GM12878 (cell line): ENCODE data around the gene LDLRAD4. TPM values are rescaled to one million over a fixed set of nuclear protein-coding genes. Genes with fewer than 3 reads are reported as not detected.

Experiments used
- ATAC-seq: fragments of 200-7000 bp; cut with Tn5 transposase; 3 replicates; pipeline ENCODE4 v1.9.1; 2020; ENCODE audit warnings: mild to moderate bottlenecking, moderate library complexity
- BruUV-seq: library from RNA; stranded (reverse); fragments of 400-500 nt; replicated peaks from 2 replicates; lab custom pipeline; 2021; lab: Mats Ljungman, UMichigan
- CTCF ChIA-PET: fragments of 300-600 bp; sonication (Branson Sonifier 250); formaldehyde crosslinking; extraction: SDS; loops from one replicate; lab custom pipeline; 2021; ENCODE audit warnings: inconsistent platforms; lab: Yijun Ruan, JAX
- POLR2A ChIA-PET: fragments of 350-600 bp; formaldehyde crosslinking; extraction: SDS; loops from one replicate; lab custom pipeline; 2021; ENCODE audit warnings: inconsistent platforms; lab: Charles Lee
- RAD21 ChIA-PET: fragments of 300-600 bp; sonication (Branson Sonifier 250); formaldehyde crosslinking; loops from one replicate; lab custom pipeline; 2023; ENCODE audit warnings: antibody characterized with exemption; ENCODE audit not compliant: unreplicated experiment; lab: Charles Lee
- SMC1A ChIA-PET: fragments of 300-600 bp; sonication (Branson Sonifier 250); formaldehyde crosslinking; loops from one replicate; lab custom pipeline; 2023; ENCODE audit not compliant: unreplicated experiment, uncharacterized antibody; lab: Charles Lee
- DNase-seq: peaks from one replicate; pipeline ENCODE4 v3.0.0-alpha.2; 2011; ENCODE audit warnings: low read depth, low spot score
- FAIRE-seq: peaks from 3 replicates; lab custom pipeline; 2011; peaks lifted over from hg19 to GRCh38; lab: Jason Lieb, UNC
- H2AFZ ChIP-seq: 2 replicates; pipeline ENCODE4 v1.6.0; 2011; ENCODE audit warnings: low read depth, low read length, control low read depth; ENCODE audit not compliant: control insufficient read depth
- H3K27ac ChIP-seq: 2 replicates; pipeline ENCODE4 v1.5.1; 2011; ENCODE audit warnings: control low read depth; ENCODE audit not compliant: control insufficient read depth, insufficient read depth
- H3K27me3 ChIP-seq, 2 experiments: replicated peaks in 1 of 2; 2 replicates each; pipeline versions ENCODE4 v1.6.0 to v1.6.1; 2011; ENCODE audit warnings: low read length in 1 of 2; ENCODE audit not compliant: control insufficient read depth in 2 of 2, insufficient read depth in 2 of 2
- H3K36me3 ChIP-seq, 2 experiments: 2 replicates each; pipeline ENCODE4 v1.5.1; 2011; ENCODE audit warnings: low read length in 1 of 2; ENCODE audit not compliant: control insufficient read depth in 2 of 2, insufficient read depth in 2 of 2
- H3K4me1 ChIP-seq: 2 replicates; pipeline ENCODE4 v1.6.1; 2011; ENCODE audit warnings: mild to moderate bottlenecking, low read length, moderate library complexity, mixed read lengths; ENCODE audit not compliant: control insufficient read depth, insufficient read depth
- H3K4me2 ChIP-seq: 2 replicates; pipeline ENCODE4 v1.6.0; 2011; ENCODE audit warnings: control low read depth; ENCODE audit not compliant: control insufficient read depth, insufficient read depth
- H3K4me3 ChIP-seq: fragments of 200-600 bp; sonication (generic); 2 replicates; pipeline ENCODE4 v1.5.1; 2016
- H3K79me2 ChIP-seq: 2 replicates; pipeline ENCODE4 v1.6.0; 2011; ENCODE audit warnings: low read length; ENCODE audit not compliant: control insufficient read depth, insufficient read depth
- H3K9ac ChIP-seq: 2 replicates; pipeline ENCODE4 v1.8.0; 2011; ENCODE audit warnings: low read length, control low read depth, mixed read lengths; ENCODE audit not compliant: control insufficient read depth, insufficient read depth
- H3K9me3 ChIP-seq: replicated peaks from 3 replicates; pipeline ENCODE4 v1.5.1; 2011; ENCODE audit warnings: mild to moderate bottlenecking, low read length; ENCODE audit not compliant: control insufficient read depth, insufficient read depth
- H4K20me1 ChIP-seq: 2 replicates; pipeline ENCODE4 v1.6.0; 2011; ENCODE audit not compliant: control insufficient read depth, insufficient read depth
- CEBPZ ChIP-seq: fragments of 150-350 bp; IDR thresholded peaks from 2 replicates; pipeline ENCODE4 v1.6.1; 2016; ENCODE audit warnings: low read depth, low read length
- DPF2 ChIP-seq: fragments of 450-650 bp; IDR thresholded peaks from 2 replicates; pipeline ENCODE4 v1.6.1; 2017; ENCODE audit warnings: mild to moderate bottlenecking
- GATAD2B ChIP-seq: fragments of 450-650 bp; conservative IDR thresholded peaks from 2 replicates; pipeline ENCODE4 v1.6.1; 2017; ENCODE audit warnings: low read depth, mild to moderate bottlenecking, moderate library complexity
- JUND ChIP-seq: IDR thresholded peaks from 2 replicates; pipeline ENCODE4 v1.6.1; 2012; ENCODE audit warnings: low read depth, mild to moderate bottlenecking, low read length, improper control_type of control experiment, moderate library complexity
- MEF2A ChIP-seq: IDR thresholded peaks from 2 replicates; pipeline ENCODE4 v1.6.1; 2011; ENCODE audit warnings: low read depth, mild to moderate bottlenecking, low read length, moderate library complexity; ENCODE audit not compliant: insufficient read depth
- MYB ChIP-seq: fragments of 150-350 bp; IDR thresholded peaks from 2 replicates; pipeline ENCODE4 v1.6.1; 2014; ENCODE audit warnings: mild to moderate bottlenecking, low read depth, low read length, borderline replicate concordance
- NBN ChIP-seq: fragments of 450-650 bp; IDR thresholded peaks from 2 replicates; pipeline ENCODE4 v1.6.1; 2016
- PAX5 ChIP-seq: IDR thresholded peaks from 2 replicates; pipeline ENCODE4 v1.6.1; 2011; ENCODE audit warnings: low read depth, low read length, borderline replicate concordance
- PBX3 ChIP-seq: IDR thresholded peaks from 2 replicates; pipeline ENCODE4 v1.6.1; 2011; ENCODE audit warnings: mild to moderate bottlenecking, low read depth, low read length, moderate library complexity; ENCODE audit not compliant: insufficient replicate concordance
- RUNX3 ChIP-seq: IDR thresholded peaks from 2 replicates; pipeline ENCODE4 v1.6.1; 2012; ENCODE audit warnings: low read length, inconsistent platforms
- WGBS: methylation state at CpG from one replicate; pipeline ENCODE4 v1.1.6; 2016; ENCODE audit warnings: low lambda C conversion rate; ENCODE audit not compliant: insufficient replicate concordance, insufficient coverage; ENCODE audit errors: missing lambda C conversion rate; 5-methylcytosine and 5-hydroxymethylcytosine counted together
- in situ Hi-C: fragments of 300-500 bp; cut with MboI; formaldehyde crosslinking; loops from 9 replicates; pipeline ENCODE4 v1.14.3; 2018; ENCODE audit warnings: mixed read lengths
- intact Hi-C: fragments of 100-400 bp; cut with micrococcal nuclease; formaldehyde crosslinking; loops from one replicate; pipeline ENCODE4 v1.14.2; 2022; ENCODE audit not compliant: unreplicated experiment
- polyA plus RNA-seq, 11 experiments: library from polyadenylated mRNA; depleted of rRNA in 4 of 11; unstranded in 6 of 11; stranded (reverse) in 5 of 11; fragments of >200 nt; fragmentation: Nextera tagmentation in 4 of 11; fragmentation: Illumina TruSeq in 1 of 11; extraction: Ambion mirVana in 4 of 11; extraction: Trizol in 1 of 11; gene quantifications; 1 replicate in 1 of 11; 2 replicates in 10 of 11; pipeline versions ENCODE4 v1.2.1 to v1.2.3, GENCODE V29; 2011 to 2016; ENCODE audit warnings: inconsistent platforms in 2 of 11, missing spikeins in 2 of 11, low read depth in 1 of 11
- total RNA-seq, 4 experiments: library from RNA; depleted of rRNA in 3 of 4; stranded (reverse); fragments of >200 nt in 3 of 4; fragmentation: Illumina TruSeq in 1 of 4; extraction: Trizol in 1 of 4; gene quantifications; 2 replicates each; pipeline versions ENCODE4 v1.2.1 to v1.2.3, GENCODE V29; 2013 to 2021

The LDLRAD4 gene
- total and polyA plus RNA-seq, 10 of the 15 experiments (the other 5 are each of a cell fraction or from before 2014, with no cell fraction given) = 2.7 to 16.8 (median 11.2) TPM

- Histone ChIP-seq H2AFZ (no peak overlapping the region), H3K27me3 (no peaks in the 10 kb centered on the region; a peak in 1 of 4 replicates), H3K4me1 (peaks cover 9% of the 10 kb centered on the region), H3K9ac (no peak overlapping the region), H3K4me3 (no peak overlapping the region), H3K36me3 (no peaks in the 10 kb centered on the region), H3K79me2 (no peaks in the 10 kb centered on the region), H3K9me3 (no peaks in the 10 kb centered on the region), H3K27ac (no peak overlapping the region), H4K20me1 (no peaks in the 10 kb centered on the region), H3K4me2 (no peak overlapping the region)
- TF ChIP-seq JUND (no peak), MEF2A (no peak), PBX3 (no peak), GATAD2B (no peak), MYB (no peak)
- WGBS = 50% methylated on average over 9 of the region's 9 CpGs
- RAD21 ChIA-PET = no interaction called here
- CTCF ChIA-PET = no interaction called here
- ATAC-seq = no peak
- DNase-seq = no peak
- in situ Hi-C loops = no loop called here
- FAIRE-seq = no peak
- SMC1A ChIA-PET = no interaction called here
- intact Hi-C loops = no loop called here
- no TSS peak for BruUV-seq
- POLR2A ChIA-PET = no interaction called here
Observed at GRCh38 chr18:13369353-13369752, 150.8 kb downstream of the LDLRAD4 start.

- ATAC-seq = no peak
- POLR2A ChIA-PET = no interaction called here
- no peak for TF ChIP-seq DPF2
- TF ChIP-seq MYB = no peak
- TF ChIP-seq CEBPZ = no peak
- no peak for TF ChIP-seq NBN
- TF ChIP-seq JUND = no peak
- TF ChIP-seq RUNX3 = no peak
- TF ChIP-seq PAX5 = no peak
Observed at GRCh38 chr18:13369756-13370510, 151.4 kb downstream of the LDLRAD4 start.

More at GRCh38 chr18:13369756-13370510, 151.4 kb downstream of the LDLRAD4 start:
- no peak overlapping the region for H3K9ac ChIP-seq
- WGBS = 41% methylated on average over 15 of the region's 15 CpGs
- peaks cover 13% of the 10 kb centered on the region for H3K4me1 ChIP-seq
- DNase-seq = no peak
- intact Hi-C loops = no loop called here
- no peak overlapping the region for H3K4me2 ChIP-seq
- ChIA-PET RAD21 (no interaction called here), SMC1A (no interaction called here), CTCF (no interaction called here)
- H3K79me2 ChIP-seq = no peaks in the 10 kb centered on the region
- no peaks in the 10 kb centered on the region for H3K9me3 ChIP-seq
- H3K27ac ChIP-seq = no peak overlapping the region
- H3K36me3 ChIP-seq = no peaks in the 10 kb centered on the region
- no peaks in the 10 kb centered on the region for H4K20me1 ChIP-seq
- in situ Hi-C loops = no loop called here
- BruUV-seq = no TSS peak
- FAIRE-seq = no peak
- H3K27me3 ChIP-seq = no peaks in the 10 kb centered on the region; a peak in 1 of 4 replicates
- H3K4me3 ChIP-seq = no peak overlapping the region
- H2AFZ ChIP-seq = no peak overlapping the region
